ENCODE measurements around the gene THRB.

THRB gene

DNA sequence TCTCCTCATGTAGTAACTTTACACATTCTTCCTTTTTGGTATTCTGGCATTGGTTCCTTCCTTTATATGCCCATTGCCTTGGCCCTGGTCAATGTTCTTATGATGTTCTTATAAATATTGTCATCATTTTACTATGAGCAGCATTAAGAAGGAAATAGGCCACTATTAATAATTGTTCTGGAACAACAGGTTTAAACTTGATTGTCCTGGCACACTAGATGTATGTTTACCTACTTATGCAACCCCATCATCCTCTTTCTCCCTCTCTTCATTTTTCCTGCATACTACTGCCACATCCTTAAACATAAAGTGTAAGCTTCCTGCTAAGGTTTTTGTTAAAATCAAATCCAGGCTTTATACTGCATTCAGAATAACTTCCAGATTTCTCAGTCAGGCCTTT, 114.7 kb downstream of the THRB start:
- DNase-seq (ENCODE audit: low read depth, low spot score) = no peak

DNA sequence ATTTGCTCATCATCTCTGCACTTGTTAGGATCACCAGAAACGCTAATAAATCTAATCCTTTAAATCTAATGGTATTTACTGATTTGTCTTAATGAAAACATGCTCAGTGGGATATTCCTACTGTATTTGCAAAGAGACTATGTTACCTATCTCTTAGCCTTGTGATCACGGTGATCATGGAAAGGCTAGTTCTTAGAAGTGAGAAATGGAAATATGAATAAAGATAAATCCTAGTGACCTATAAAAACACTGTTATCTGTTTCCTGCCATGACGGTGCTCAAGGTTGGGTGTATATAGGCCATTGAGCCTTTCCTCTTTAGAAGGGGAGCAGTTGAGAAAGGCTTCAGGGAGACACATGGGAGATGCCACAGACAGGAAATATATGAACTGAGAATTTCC, 116.3 kb downstream of the THRB start:
- DNase-seq (ENCODE audit: low read depth, low spot score) = no peak

- no peak for DNase-seq (ENCODE audit: low read depth, low spot score)
These were observed 117.2 kb downstream of the THRB start for GRCh38 chr3:24377218-24377993.

DNA sequence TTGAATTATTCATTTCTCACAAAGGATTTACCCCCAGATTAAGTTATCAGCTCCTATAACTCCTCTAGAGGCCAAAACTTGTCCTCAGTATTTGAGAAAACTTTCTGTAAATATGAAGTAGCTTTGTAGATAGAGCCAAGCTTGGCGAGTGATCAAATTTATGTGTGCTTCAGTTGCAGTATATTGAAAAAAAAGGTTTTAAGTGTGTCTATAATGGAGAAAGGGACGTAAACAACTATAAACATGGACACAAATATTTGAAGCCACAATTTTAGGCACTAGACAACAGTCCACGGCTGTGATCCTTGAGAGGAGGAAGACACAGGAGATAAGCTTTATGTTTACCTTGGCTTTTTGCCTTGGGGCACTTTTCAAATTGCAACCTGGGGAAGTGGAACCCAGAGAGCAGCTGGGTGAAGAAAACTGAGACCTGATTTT, 118.7 kb downstream of the THRB start:
- no peak for DNase-seq (ENCODE audit: low read depth, low spot score)

DNA sequence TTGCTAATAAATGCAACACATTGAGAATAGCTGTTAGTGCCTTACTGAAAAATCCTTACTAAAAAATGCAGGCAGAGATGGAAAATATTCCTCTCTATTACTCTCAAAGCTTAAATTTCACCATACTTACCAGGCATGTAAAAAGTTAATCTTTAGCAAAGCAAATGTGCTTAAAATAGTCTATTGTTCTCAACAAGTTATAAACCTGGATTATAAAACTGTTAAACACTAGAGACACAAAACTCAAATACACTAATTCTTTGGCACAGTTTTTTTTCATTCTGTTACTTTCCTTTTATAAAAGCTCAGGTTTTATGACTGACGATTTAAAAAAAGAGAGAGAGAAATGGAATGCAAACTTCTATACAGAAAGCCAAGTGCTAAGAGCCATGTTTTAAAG, 119.8 kb downstream of the THRB start:
- DNase-seq (ENCODE audit: low read depth, low spot score) = no peak

GRCh38 chr3:24373198-24373959, 121.3 kb downstream of the THRB start:
- DNase-seq (ENCODE audit: low read depth, low spot score) = no peak

DNA sequence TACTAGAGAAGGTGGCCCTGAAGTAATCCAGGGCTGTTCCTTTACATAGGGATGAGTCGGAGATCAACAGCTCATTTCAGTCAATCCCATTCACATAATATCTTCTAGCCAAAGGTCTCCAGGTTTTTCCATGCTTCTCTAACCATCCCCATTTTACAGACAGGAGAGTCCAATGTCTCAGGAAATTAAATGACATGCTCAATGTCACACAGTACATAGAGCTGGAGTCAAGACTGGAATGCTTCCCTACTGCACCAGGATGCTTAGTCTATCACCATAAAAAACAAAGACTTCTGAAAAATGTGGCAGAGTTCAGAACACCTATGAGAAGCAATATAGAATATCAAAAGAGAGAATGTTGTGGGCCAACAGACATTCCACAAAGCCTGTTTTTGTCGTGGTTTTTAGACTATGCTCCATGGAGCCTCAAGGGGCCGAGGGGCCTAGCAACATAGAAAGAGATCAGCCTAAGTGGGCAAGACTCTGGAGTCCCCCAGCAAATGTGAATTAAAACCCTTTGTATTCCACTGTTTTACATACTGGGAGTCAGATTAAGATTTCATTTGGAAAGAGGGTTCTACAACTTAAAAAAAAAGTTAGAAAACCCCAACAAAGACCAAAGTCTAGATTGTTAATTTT, 122.0 kb downstream of the THRB start:
- DNase-seq (ENCODE audit: low read depth, low spot score) = no peak

- no peak for DNase-seq (ENCODE audit: low read depth, low spot score)
These were observed 124.1 kb downstream of the THRB start for GRCh38 chr3:24370352-24371090.

DNA sequence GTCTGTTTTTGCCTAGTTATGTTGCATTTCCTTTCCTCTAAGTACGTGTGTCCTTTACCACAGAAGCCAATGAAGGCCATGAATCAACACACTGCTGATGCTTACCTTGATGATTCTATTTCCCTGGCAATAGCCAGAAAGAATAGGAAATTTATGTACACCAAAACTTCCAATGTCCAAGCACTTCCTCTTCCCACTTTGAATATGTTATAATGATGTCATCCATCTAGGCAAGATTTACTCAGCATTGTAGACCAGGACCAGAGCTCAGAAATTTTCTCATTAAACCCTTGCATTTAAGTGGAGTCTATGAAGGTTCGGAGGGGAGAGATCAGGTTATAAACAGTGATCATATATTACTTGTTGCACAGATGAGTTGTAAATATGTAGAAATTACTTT, 126.0 kb downstream of the THRB start:
- no peak for DNase-seq (ENCODE audit: low read depth, low spot score)

DNA sequence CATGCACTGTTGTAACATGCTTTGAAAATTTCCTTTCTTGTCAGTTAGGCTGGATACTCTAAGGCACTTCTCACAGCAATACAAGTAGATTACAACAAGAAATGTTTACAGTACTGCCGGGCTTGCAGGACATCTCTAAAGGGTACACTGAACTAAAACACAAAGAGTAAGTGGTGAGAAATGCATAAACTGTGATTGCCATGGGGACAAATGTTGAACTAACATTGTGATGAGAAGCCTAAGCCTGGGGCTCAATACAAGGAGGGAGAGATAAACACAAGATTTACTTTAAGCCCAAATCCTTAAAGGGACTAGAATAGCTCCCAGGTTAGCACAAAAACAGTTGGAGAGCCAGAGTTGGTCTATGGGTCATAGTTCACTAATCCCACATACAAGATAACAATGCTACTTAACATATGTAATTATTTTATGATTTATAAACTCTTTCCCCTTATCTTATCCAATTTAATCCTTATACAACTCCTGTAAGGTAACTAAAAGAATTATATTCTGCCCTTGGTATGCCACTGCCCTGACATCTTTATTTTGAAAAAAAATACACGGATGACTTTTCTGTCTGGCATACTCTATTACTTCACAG, 126.9 kb downstream of the THRB start:
- no peak for DNase-seq (ENCODE audit: low read depth, low spot score)

- DNase-seq (ENCODE audit: low read depth, low spot score) = no peak
These were observed 127.4 kb downstream of the THRB start for GRCh38 chr3:24367216-24367615.

- DNase-seq (ENCODE audit: low read depth, low spot score) = no peak
These were observed 129.5 kb downstream of the THRB start for GRCh38 chr3:24365168-24365567.

GRCh38 chr3:24364359-24364758, 130.3 kb downstream of the THRB start:
- no peak for DNase-seq (ENCODE audit: low read depth, low spot score)

DNA sequence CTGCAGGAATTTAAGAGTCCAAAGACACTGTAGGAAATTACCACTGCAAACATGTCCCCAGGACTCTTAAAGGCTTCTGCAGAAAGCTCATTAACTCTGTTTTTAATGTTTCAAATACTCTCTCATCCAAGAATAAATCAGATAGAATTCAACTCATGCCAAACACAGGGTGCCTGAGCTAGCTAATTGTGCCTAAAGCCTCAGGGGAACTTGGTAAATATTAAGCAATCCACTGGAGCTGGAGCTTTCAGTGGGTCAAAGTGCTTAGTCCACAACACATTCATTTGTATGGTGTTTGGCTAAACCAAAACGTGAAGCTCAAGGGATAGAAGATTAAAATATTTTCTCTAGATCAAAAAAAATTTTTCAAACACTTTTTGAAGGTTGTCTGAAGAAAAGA, 131.4 kb downstream of the THRB start:
- DNase-seq (ENCODE audit: low read depth, low spot score) = no peak

- DNase-seq (ENCODE audit: low read depth, low spot score) = no peak
These were observed 133.0 kb downstream of the THRB start for GRCh38 chr3:24361623-24362022.

DNA sequence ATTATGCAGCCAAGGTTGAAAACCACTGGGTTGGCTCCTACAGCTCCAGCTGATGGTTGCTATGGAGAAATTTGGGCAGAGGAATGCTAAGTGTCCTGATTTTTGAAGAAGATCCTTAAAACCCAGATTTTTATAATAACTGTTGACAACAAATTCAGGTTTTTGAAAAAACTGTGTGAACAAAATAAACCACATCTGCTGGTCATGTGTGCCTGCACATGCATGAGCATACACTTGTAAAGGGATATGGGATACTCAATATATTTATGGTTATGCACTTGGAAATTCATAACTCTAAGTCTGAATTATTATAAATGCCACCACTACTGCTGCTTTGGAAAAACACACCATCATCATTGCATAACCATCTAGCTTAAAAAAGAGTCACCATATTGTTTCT, 133.7 kb downstream of the THRB start:
- no peak for DNase-seq (ENCODE audit: low read depth, low spot score)

GRCh38 chr3:24359645-24360462, 134.8 kb downstream of the THRB start:
- DNase-seq (ENCODE audit: low read depth, low spot score) = peak; percentile 1

GRCh38 chr3:24359102-24359501, 135.5 kb downstream of the THRB start:
- no peak for DNase-seq (ENCODE audit: low read depth, low spot score)

DNA sequence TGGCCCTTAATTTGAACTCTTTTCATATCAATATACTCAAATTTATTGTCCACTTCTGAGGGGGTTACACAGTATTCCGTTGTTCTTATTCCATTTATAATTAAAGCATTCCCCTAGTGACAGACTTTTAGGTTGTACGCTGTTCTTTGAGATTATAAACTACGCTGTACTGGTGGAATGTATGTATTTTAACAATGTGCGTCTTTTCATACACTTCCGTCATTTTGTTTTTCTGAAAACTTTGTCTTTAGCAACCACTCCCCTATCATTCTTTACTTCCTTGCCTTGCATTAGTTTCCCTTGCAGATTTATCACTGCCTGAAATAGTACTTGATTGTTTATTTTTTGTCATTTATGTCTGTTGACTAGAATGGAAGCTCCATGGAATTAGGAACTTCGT, 137.0 kb downstream of the THRB start:
- no peak for DNase-seq (ENCODE audit: low read depth, low spot score)

DNA sequence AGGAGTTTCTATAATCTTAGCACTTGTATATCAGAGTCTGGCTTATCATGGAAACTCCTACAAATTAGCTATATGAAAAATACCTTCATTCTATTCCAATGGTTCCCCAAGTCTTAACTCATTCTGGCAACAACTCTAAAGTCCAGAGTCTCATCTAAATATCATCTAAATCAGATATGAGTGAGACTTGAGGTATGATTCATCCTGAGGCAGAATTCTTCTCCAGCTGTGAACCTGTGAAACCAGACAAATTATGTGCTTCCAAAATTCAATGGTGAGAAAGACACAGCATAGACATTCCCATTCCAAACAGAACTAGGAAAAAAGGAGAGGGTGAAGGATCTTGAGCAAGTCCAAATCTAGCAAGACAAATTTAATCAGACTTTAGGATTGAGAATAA, 138.8 kb downstream of the THRB start:
- no peak for DNase-seq (ENCODE audit: low read depth, low spot score)

DNA sequence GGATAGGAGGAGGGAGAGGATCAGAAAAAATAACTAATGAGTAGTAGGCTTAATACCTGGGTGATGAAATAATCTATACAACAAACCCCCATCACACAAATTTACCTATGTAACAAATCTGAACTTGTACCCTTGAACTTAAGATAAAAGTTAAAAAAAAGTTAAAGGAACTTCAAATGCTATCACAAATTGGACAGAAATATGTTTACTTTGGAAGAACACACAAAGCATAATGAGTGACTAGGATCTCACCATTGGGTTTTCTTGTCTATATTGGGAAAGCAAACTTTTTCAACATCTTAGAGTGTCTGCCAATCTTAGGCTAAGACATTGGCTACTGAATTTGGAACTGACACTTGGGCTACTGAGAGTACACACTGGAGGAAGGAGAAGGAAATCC, 140.4 kb downstream of the THRB start:
- no peak for DNase-seq (ENCODE audit: low read depth, low spot score)

Measured in iPS DF 19.7 (cell line).